DND-41 (cell line): ENCODE measurements around the gene TMEM255A.

Experiments used
- ATAC-seq: fragments of 200-7000 bp; cut with Tn5 transposase; 3 replicates; pipeline ENCODE4 v1.9.1; 2021; ENCODE audit warnings: low read depth; ENCODE audit not compliant: insufficient read depth
- DNase-seq: peaks from one replicate; pipeline ENCODE4 v3.0.0-alpha.2; 2020
- H2AFZ ChIP-seq: 2 replicates; pipeline ENCODE4 v1.6.0; 2012; ENCODE audit warnings: low read depth, low read length
- H3K27ac ChIP-seq: 2 replicates; pipeline ENCODE4 v1.5.1; 2012; ENCODE audit warnings: low read length, inconsistent platforms
- H3K27me3 ChIP-seq: fragments of 200-600 bp; sonication (generic); 2 replicates; pipeline ENCODE4 v1.6.0; 2012; ENCODE audit warnings: low read length, mild to moderate bottlenecking, inconsistent platforms; ENCODE audit not compliant: insufficient read depth, poor library complexity
- H3K36me3 ChIP-seq: 2 replicates; pipeline ENCODE4 v1.5.1; 2012; ENCODE audit warnings: low read length, inconsistent platforms; ENCODE audit not compliant: insufficient read depth
- H3K4me1 ChIP-seq: 2 replicates; pipeline ENCODE4 v1.5.1; 2012; ENCODE audit warnings: mild to moderate bottlenecking, low read length; ENCODE audit not compliant: insufficient read depth
- H3K4me2 ChIP-seq: 2 replicates; pipeline ENCODE4 v1.6.0; 2012; ENCODE audit warnings: mild to moderate bottlenecking, moderate library complexity, low read length, inconsistent platforms; ENCODE audit not compliant: insufficient read depth
- H3K4me3 ChIP-seq, 2 experiments: fragments of 200-600 bp in 1 of 2; shearing (Covaris generic) in 1 of 2; 2 replicates each; pipeline ENCODE4 v1.5.1; 2012 to 2016; ENCODE audit warnings: inconsistent platforms in 2 of 2, low read length in 2 of 2, mild to moderate bottlenecking in 2 of 2, low read depth in 1 of 2, moderate library complexity in 1 of 2
- H3K79me2 ChIP-seq: 2 replicates; pipeline ENCODE4 v1.6.0; 2012; ENCODE audit warnings: low read length, inconsistent platforms; ENCODE audit not compliant: insufficient read depth
- H3K9ac ChIP-seq: 2 replicates; pipeline ENCODE4 v1.6.0; 2012; ENCODE audit warnings: low read depth, mild to moderate bottlenecking, inconsistent platforms, low read length, moderate library complexity
- H3K9me3 ChIP-seq: 2 replicates; pipeline ENCODE4 v1.5.1; 2012; ENCODE audit warnings: low read length, moderate library complexity, mild to moderate bottlenecking, inconsistent platforms; ENCODE audit not compliant: insufficient read depth, severe bottlenecking
- H4K20me1 ChIP-seq: 2 replicates; pipeline ENCODE4 v1.6.0; 2012; ENCODE audit warnings: low read length; ENCODE audit not compliant: insufficient read depth
- EZH2 ChIP-seq: IDR thresholded peaks from 3 replicates; pipeline ENCODE4 v1.6.1; 2012; ENCODE audit warnings: borderline replicate concordance, low read depth, mild to moderate bottlenecking, moderate library complexity, low read length, inconsistent platforms; ENCODE audit not compliant: severe bottlenecking
- TF ChIP-seq, protein P1 (sequence below): IDR thresholded peaks from 2 replicates; pipeline ENCODE4 v1.5.1; 2012; ENCODE audit warnings: borderline replicate concordance, low read length, moderate library complexity, mild to moderate bottlenecking; ENCODE audit not compliant: poor library complexity, severe bottlenecking; ENCODE audit errors: extremely low read depth

Gene TMEM255A

DNA sequence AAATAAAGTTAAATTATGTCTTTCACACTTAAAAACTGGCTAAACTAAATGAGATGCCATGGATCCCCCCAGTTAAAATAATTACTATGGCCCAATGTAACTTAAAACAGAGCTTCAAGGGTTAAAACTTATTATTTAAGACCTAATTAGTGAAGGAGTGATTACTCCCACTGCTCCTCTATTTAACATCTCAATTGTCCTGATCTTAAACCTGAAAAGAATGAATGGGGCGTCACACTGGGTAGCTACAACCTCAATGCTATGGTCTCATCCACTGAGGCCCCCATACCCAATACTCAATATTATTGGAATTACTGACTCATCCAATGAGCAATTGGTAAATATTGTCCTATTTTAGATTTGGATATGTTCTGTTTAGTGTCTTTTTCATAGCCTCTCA, 21.1 kb upstream of the TMEM255A start:
- H3K4me2 ChIP-seq, result no peak overlapping the region
- no peak for DNase-seq
- H3K9ac ChIP-seq, result no peak overlapping the region
- H2AFZ ChIP-seq, result no peak overlapping the region
- H3K79me2 ChIP-seq, result no peaks in the 10 kb centered on the region
- H3K36me3 ChIP-seq, result no peaks in the 10 kb centered on the region
- H3K9me3 ChIP-seq, result peaks cover 5% of the 10 kb centered on the region
- no peaks in the 10 kb centered on the region for H3K27me3 ChIP-seq
- no peaks in the 10 kb centered on the region for H3K4me1 ChIP-seq
- no peak for TF ChIP-seq EZH2
- TF ChIP-seq, protein P1, sequence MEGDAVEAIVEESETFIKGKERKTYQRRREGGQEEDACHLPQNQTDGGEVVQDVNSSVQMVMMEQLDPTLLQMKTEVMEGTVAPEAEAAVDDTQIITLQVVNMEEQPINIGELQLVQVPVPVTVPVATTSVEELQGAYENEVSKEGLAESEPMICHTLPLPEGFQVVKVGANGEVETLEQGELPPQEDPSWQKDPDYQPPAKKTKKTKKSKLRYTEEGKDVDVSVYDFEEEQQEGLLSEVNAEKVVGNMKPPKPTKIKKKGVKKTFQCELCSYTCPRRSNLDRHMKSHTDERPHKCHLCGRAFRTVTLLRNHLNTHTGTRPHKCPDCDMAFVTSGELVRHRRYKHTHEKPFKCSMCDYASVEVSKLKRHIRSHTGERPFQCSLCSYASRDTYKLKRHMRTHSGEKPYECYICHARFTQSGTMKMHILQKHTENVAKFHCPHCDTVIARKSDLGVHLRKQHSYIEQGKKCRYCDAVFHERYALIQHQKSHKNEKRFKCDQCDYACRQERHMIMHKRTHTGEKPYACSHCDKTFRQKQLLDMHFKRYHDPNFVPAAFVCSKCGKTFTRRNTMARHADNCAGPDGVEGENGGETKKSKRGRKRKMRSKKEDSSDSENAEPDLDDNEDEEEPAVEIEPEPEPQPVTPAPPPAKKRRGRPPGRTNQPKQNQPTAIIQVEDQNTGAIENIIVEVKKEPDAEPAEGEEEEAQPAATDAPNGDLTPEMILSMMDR, result no peak
- no peak for ATAC-seq
- H4K20me1 ChIP-seq, result no peaks in the 10 kb centered on the region
- no peak overlapping the region for H3K27ac ChIP-seq
- no peak overlapping the region for H3K4me3 ChIP-seq

DNA sequence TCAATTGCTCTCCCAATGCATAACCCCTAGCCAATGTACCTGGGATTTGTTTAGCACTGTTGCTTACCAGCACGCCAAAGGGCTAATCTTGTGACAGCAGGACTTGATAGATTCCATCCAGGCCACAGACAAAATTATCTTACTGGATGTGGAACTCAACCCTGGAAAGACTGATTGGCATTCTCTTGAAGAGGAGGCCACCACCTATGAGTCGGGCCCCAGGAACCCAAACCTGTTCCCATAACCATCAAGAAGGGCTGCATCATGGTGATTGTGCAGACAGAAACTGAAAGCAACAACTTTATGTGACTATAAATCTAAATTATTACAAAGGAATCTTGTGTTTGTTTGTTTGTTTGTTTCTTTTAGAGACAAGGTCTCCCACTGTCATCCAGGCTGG, 19.9 kb upstream of the TMEM255A start:
- H3K4me1 ChIP-seq, result no peaks in the 10 kb centered on the region
- no peaks in the 10 kb centered on the region for H4K20me1 ChIP-seq
- H2AFZ ChIP-seq, result no peak overlapping the region
- H3K9ac ChIP-seq, result no peak overlapping the region
- no peak overlapping the region for H3K4me2 ChIP-seq
- H3K36me3 ChIP-seq, result no peaks in the 10 kb centered on the region
- DNase-seq (no peak), ATAC-seq (no peak)
- no peaks in the 10 kb centered on the region for H3K9me3 ChIP-seq
- no peak overlapping the region for H3K27ac ChIP-seq
- H3K79me2 ChIP-seq, result no peaks in the 10 kb centered on the region
- no peak overlapping the region for H3K4me3 ChIP-seq
- no peaks in the 10 kb centered on the region for H3K27me3 ChIP-seq
- TF ChIP-seq, protein P1, result no peak
- no peak for TF ChIP-seq EZH2

DNA sequence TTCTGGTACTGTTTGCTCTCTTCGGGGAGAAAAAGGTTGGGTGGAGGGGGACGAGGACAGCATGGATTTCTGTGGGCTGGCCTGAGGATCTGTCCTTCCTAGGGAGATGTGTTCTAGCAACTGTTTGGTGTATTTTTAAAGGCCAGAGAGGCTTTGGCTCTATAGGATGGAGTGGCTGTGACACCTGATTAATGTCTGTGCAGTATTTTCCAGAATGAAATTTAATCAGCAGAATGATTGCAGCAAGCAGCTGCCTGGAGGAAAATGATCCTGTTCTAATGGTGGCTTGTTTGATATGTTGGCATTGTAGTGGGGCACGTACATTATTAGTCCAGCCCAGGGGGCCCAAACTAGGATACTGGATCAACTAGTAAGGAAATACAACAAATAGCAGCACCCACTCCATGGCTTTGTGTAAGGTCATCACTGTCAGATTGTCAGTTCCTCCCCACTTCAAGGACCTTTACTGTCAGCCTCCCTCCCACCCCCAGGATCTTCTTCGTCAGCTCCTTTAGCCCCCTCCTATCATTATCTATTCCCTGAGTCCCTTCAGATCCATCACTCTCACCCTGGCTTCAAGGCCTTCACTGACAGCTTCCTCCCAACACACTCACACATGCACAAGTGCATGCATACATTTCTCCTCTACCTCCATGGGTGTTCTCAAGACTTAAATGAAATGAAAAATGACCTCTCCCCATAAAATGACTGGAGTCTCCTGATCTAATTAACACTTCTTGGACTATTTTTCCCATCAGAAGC, 10.4 kb upstream of the TMEM255A start:
- Histone ChIP-seq H3K4me1 (no peaks in the 10 kb centered on the region), H2AFZ (no peak overlapping the region), H3K27me3 (no peaks in the 10 kb centered on the region), H3K27ac (no peak overlapping the region), H3K4me3 (no peak overlapping the region), H3K79me2 (no peaks in the 10 kb centered on the region), H3K36me3 (no peaks in the 10 kb centered on the region), H4K20me1 (no peaks in the 10 kb centered on the region), H3K9ac (no peak overlapping the region), H3K4me2 (no peak overlapping the region), H3K9me3 (no peaks in the 10 kb centered on the region)
- no peak for ATAC-seq
- TF ChIP-seq, protein P1, result no peak
- no peak for TF ChIP-seq EZH2
- DNase-seq, result no peak

DNA sequence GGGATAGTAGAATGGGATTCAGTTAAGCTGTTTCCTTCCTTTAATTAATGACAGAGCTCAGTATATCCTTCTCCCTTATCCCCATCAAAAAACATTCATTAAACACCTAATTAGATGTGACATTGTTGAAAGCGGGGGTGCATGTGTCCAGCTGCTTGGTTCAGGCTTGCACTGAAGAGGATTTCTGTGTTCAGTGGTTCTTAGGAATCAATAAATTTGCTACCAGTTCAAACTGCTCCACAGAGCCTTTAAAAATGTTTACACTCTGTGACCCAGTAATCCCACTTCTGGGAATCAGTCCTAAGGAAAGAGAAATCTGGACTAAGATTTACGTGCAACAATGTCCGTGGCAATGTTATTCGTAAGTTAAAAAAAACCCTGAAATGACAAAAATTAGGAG, 7.2 kb upstream of the TMEM255A start:
- Histone ChIP-seq H3K27ac (no peak overlapping the region), H4K20me1 (no peaks in the 10 kb centered on the region), H2AFZ (no peak overlapping the region), H3K4me1 (no peaks in the 10 kb centered on the region), H3K4me2 (no peak overlapping the region), H3K36me3 (no peaks in the 10 kb centered on the region), H3K9me3 (no peaks in the 10 kb centered on the region), H3K9ac (no peak overlapping the region), H3K27me3 (no peaks in the 10 kb centered on the region), H3K79me2 (no peaks in the 10 kb centered on the region), H3K4me3 (no peak overlapping the region)
- TF ChIP-seq EZH2, result no peak
- TF ChIP-seq, protein P1, result no peak
- ATAC-seq, result no peak
- no peak for DNase-seq
